Measurements from ENCODE around the gene DEDD.
A peak's percentile ranks its signal among the peaks of the same experiment; 100 is the strongest.

The DEDD gene

DNA sequence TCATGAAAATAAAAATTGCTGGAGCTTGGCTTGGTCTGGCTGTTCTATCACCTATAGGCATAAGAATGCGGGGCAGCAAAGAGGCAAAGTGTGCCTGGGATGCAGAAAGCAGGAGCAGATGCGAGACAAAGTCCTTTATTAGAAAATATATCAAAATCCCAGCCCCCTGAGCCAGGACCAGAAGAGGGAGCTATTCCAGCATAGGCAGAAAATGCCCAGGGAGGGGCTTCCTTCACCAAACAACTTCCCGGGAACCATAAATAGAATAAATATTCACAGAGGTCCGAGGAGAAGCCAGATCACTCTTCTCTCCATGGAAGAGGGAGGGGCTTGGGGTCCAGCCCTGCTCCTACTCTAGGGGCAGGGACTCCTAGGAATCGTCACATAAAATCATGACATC lies 38.7 kb upstream of the DEDD start:
- H3K4me3 ChIP-seq (ENCODE audit: low read length), result no peak overlapping the region
- no peak for TF ChIP-seq ZNF274 (IDR thresholded peaks at IDR 0.05; ENCODE audit: low read depth, low read length)

GRCh38 chr1:161168906-161169305 lies 36.4 kb upstream of the DEDD start:
- no peak for TF ChIP-seq ZNF274 (IDR thresholded peaks at IDR 0.05; ENCODE audit: low read depth, low read length)
- no peak overlapping the region for H3K4me3 ChIP-seq (ENCODE audit: low read length)

DNA sequence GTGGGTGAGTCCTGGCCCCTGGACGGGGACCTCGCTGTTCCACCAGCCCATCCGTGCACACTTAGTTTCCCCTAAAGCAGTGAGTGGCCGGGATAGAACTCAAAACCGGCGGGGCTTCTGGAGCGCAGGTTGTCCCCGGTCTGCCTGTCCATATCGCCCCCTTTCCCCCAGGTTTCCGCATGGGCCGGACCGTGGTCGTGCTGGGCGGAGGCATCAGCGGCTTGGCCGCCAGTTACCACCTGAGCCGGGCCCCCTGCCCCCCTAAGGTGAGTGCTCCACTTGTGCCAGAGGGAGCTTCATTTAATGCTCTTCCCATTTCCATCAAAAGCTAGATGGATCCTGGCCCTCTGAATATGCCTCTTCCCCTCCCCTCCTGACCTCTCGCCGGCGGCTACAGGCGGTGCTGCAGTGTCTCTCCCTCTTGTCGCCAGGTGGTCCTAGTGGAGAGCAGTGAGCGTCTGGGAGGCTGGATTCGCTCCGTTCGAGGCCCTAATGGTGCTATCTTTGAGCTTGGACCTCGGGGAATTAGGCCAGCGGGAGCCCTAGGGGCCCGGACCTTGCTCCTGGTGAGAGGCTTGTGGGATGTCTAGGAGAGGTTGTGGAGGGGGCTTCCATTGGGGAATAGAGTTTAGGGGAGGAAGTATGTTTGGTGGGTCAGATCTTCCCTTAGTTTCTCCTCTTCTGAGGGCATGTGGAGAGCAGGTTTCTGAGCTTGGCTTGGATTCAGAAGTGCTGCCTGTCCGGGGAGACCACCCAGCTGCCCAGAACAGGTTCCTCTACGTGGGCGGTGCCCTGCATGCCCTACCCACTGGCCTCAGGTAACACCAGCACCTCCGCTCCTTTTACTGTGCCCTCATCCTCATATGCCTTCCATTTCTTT lies 34.4 kb upstream of the DEDD start:
- no peak for TF ChIP-seq ZNF274 (IDR thresholded peaks at IDR 0.05; ENCODE audit: low read depth, low read length)
- peak overlapping the region; percentile 76 for H3K4me3 ChIP-seq (ENCODE audit: low read length)

DNA sequence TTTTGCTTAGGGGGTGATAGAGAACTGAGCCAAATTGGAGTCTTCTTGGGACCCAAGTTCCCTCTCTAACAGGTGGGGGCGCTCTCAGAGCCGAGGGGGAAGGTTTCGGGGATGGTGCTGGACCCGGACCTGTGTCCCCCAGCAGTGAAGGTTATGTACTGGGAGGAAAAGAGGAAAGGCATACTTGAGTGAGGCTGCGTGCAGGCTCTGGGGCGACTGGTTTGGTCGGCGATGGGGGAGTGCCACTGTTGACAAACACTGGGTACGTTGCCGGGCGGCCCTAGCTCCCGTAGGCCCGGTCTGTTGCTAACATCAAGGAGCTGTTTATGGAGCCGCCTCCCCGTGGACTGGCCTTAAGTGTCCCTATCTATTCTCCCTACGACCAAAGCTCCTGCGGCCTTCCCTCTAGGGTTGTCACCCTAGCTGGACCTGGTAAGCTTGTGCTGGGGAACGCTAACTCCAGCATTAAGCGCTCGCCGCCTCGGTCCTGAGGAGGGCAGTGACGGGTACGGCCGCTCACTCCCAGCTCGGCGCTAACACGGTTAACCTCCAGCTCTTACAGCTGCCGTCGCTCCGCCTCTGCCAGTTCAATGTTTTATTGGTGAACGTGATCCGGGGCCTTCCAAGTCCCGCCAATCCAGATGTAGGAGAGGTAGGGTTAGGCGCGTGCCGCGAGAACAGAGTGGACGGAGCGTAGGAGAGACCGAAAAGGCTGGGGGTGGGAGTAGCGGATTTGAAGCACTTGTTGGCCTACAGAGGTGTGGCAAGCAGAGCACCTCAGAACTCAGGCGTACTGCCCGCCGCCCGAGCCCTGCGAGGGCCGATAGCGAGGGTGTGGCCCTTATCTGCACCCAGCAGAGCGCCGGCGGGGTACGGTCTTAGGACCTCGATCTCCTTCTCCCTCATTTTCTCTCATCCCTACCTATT lies 33.5 kb upstream of the DEDD start, which contains the start of gene PPOX:
PPOX (plus strand) TSS at position 685 of the 927 bp plus-strand sequence. CDS start 422 bp downstream, outside the sequence.
- H3K4me3 ChIP-seq (ENCODE audit: low read length), result peak within 1 kb of the TSS; percentile 76
- TF ChIP-seq ZNF274 (IDR thresholded peaks at IDR 0.05; ENCODE audit: low read depth, low read length), result no peak

DNA sequence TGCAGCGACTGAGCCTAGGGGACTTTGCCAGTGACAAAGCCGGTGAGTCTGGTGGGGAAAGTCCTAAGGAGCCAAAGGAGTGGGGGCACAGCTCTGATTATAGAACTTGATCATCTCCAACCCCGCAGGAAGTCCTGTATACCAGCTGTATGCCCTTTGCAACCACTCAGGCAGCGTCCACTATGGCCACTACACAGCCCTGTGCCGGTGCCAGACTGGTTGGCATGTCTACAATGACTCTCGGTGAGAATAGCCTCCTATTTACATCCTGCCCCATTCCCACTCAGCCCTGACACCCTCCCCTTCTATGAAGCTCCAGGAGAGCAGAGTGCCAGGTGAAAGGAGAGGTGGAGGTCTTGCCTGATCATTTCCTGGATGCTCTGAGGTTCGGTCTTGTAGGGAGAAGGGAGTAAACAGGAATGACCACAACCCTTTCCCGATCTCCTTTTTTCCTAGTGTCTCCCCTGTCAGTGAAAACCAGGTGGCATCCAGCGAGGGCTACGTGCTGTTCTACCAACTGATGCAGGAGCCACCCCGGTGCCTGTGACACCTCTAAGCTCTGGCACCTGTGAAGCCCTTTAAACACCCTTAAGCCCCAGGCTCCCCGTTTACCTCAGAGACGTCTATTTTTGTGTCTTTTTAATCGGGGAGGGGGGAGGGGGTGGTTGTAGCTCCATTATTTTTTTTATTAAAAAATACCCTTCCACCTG lies 32.6 kb upstream of the DEDD start:
- no peak for TF ChIP-seq ZNF274 (IDR thresholded peaks at IDR 0.05; ENCODE audit: low read depth, low read length)

GRCh38 chr1:161163793-161164192 lies 31.3 kb upstream of the DEDD start:
- no peak overlapping the region for H3K4me3 ChIP-seq (ENCODE audit: low read length)
- no peak for TF ChIP-seq ZNF274 (IDR thresholded peaks at IDR 0.05; ENCODE audit: low read depth, low read length)

More for the DNA sequence above, 32.6 kb upstream of the DEDD start:
- peak overlapping the region; percentile 61; the same call in 1 of the 2 replicates for H3K4me3 ChIP-seq (ENCODE audit: low read length)

- H3K4me3 ChIP-seq (ENCODE audit: low read length), result no peak overlapping the region
- no peak for TF ChIP-seq ZNF274 (IDR thresholded peaks at IDR 0.05; ENCODE audit: low read depth, low read length)
Observed at GRCh38 chr1:161162806-161163205, 30.3 kb upstream of the DEDD start.

GRCh38 chr1:161162052-161162451 lies 29.6 kb upstream of the DEDD start:
- TF ChIP-seq ZNF274 (IDR thresholded peaks at IDR 0.05; ENCODE audit: low read depth, low read length), result no peak
- H3K4me3 ChIP-seq (ENCODE audit: low read length), result no peak overlapping the region

DNA sequence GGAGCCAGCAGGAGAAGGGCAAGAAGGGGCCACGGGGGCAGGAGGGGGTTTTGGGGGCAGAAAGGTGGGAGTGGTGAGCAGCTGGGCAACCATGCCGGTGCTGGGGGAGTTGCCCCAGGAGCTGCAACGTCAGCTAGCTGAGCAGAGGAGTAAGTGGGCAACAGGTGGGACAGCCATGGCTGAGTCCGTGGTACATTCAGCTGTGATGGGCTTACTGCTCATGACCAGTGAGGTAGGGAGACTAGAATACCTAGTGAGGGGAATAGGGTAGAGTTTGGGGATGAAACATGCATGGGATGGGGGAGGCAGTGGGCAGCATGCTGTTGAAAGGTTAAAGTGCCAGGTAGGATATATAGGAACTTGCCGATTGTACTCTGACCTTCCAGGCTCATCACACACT lies 29.2 kb upstream of the DEDD start:
- no peak overlapping the region for H3K4me3 ChIP-seq (ENCODE audit: low read length)
- TF ChIP-seq ZNF274 (IDR thresholded peaks at IDR 0.05; ENCODE audit: low read depth, low read length), result no peak

GRCh38 chr1:161160671-161161145 lies 28.2 kb upstream of the DEDD start:
- TF ChIP-seq ZNF274 (IDR thresholded peaks at IDR 0.05; ENCODE audit: low read depth, low read length), result no peak
- no peak overlapping the region for H3K4me3 ChIP-seq (ENCODE audit: low read length)

DNA sequence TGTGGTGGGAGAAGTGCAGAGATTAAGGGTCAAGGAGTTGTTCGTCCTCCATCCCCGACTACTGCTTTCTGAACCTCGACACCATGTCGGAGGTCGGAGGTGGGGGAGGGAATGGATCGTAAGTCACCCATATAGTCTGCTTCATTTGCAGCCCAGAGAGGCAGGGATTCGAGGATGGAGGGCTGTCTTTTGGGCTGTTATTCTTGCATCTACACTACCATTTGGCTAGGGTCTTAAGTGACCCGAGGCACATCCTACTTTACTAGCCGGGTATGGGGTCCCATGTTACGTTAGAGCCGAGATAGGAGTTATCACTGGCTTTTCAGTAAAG lies 27.4 kb upstream of the DEDD start:
- TF ChIP-seq ZNF274 (IDR thresholded peaks at IDR 0.05; ENCODE audit: low read depth, low read length), result no peak
- H3K4me3 ChIP-seq (ENCODE audit: low read length), result peak overlapping the region; percentile 71

DNA sequence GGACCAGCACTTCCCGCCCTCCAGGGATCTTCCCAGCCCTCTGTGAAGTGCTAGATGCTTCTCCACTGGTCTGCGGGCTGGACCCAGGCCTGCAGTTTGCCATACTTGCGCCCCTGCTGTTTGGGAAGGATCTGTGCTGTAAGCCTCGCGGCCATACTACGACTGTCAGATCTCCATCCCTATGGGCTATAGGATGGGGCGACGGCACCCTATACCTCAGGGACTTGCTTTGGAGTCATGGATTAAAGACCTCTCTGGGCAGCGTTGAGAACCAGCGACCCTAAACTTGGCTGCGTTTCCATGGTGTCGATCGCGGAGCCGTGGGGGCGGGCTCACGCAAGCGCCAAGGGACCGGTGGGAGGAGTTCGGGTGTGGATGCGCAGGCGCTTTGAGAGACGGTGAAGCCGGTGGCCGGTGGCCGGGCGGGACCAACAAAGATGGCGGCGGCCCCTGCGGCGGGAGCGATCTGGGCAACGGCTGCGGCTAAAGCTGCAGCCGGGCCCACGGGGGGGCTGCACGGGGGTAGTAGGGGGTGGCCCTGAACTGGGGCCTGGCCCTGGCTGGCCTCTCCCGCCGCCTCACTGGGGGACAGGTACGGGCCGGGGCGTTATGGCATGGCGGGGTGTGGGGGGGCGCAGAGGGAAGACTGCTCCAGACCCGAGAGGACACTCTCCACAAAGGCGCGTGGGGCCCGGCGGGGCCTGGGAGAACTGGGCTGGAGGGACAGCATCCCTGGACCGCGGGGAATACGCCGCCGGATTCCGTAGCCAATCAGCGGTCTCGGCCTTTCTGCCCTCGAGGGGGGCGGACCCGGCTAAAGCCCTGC lies 26.8 kb upstream of the DEDD start, which contains the start of gene USP21:
USP21 (plus strand) TSS at position 414 of the 826 bp plus-strand sequence. CDS start 1,141 bp downstream, outside the sequence.
- TF ChIP-seq ZNF274 (IDR thresholded peaks at IDR 0.05; ENCODE audit: low read depth, low read length), result no peak
- H3K4me3 ChIP-seq (ENCODE audit: low read length), result peak within 1 kb of the TSS; percentile 71
